Mesendoderm (in vitro differentiated cells): ENCODE measurements around the gene THRAP3.

Experiments
- DNase-seq: peaks from one replicate; pipeline ENCODE4 v3.0.0; 2013
- H2AK5ac ChIP-seq: 2 replicates; pipeline ENCODE4 v1.6.1; 2013; ENCODE audit warnings: low read length, inconsistent platforms
- H2BK120ac ChIP-seq: 2 replicates; pipeline ENCODE4 v1.6.1; 2013; ENCODE audit warnings: low read depth, mild to moderate bottlenecking, low read length, moderate library complexity, mixed read lengths
- H2BK15ac ChIP-seq: replicated peaks from 2 replicates; pipeline ENCODE4 v1.6.1; 2013; ENCODE audit warnings: low read depth, mild to moderate bottlenecking, moderate library complexity
- H2BK5ac ChIP-seq: 2 replicates; pipeline ENCODE4 v1.6.1; 2013; ENCODE audit warnings: low read length, inconsistent platforms
- H3K18ac ChIP-seq: 2 replicates; pipeline ENCODE4 v1.6.1; 2013; ENCODE audit warnings: mild to moderate bottlenecking, low read length, mixed read lengths
- H3K23ac ChIP-seq: one replicate; pipeline ENCODE4 v1.6.1; 2013; ENCODE audit warnings: low read length
- H3K27ac ChIP-seq: 2 replicates; pipeline ENCODE4 v1.5.1; 2013; ENCODE audit warnings: low read depth, mild to moderate bottlenecking, inconsistent platforms, low read length, moderate library complexity
- H3K27me3 ChIP-seq: 2 replicates; pipeline ENCODE4 v1.6.1; 2013; ENCODE audit warnings: low read length, control low read depth, mild to moderate bottlenecking, inconsistent platforms; ENCODE audit not compliant: insufficient read depth, poor library complexity
- H3K36me3 ChIP-seq: 2 replicates; pipeline ENCODE4 v1.6.1; 2013; ENCODE audit warnings: low read length, inconsistent platforms; ENCODE audit not compliant: control insufficient read depth, insufficient read depth
- H3K4ac ChIP-seq: one replicate; pipeline ENCODE4 v1.6.1; 2013; ENCODE audit warnings: low read depth, mild to moderate bottlenecking, low read length, moderate library complexity
- H3K4me1 ChIP-seq: 2 replicates; pipeline ENCODE4 v1.6.1; 2013; ENCODE audit warnings: low read depth, low read length, inconsistent platforms; ENCODE audit not compliant: control insufficient read depth
- H3K4me2 ChIP-seq: 2 replicates; pipeline ENCODE4 v1.6.1; 2013; ENCODE audit warnings: low read length
- H3K4me3 ChIP-seq: 2 replicates; pipeline ENCODE4 v1.5.1; 2013; ENCODE audit warnings: mild to moderate bottlenecking, low read length
- H3K56ac ChIP-seq: one replicate; pipeline ENCODE4 v1.6.1; 2013; ENCODE audit warnings: low read length
- H3K79me1 ChIP-seq: 2 replicates; pipeline ENCODE4 v1.6.1; 2013; ENCODE audit warnings: low read length, inconsistent platforms
- H3K79me2 ChIP-seq: 2 replicates; pipeline ENCODE4 v1.6.1; 2013; ENCODE audit warnings: mild to moderate bottlenecking, low read length; ENCODE audit not compliant: control insufficient read depth, insufficient read depth
- H3K9ac ChIP-seq: 2 replicates; pipeline ENCODE4 v1.6.1; 2013; ENCODE audit warnings: low read length, inconsistent platforms
- H4K5ac ChIP-seq: one replicate; pipeline ENCODE4 v1.6.1; 2013; ENCODE audit warnings: low read length
- H4K8ac ChIP-seq: one replicate; pipeline ENCODE4 v1.6.1; 2013; ENCODE audit warnings: low read depth, mild to moderate bottlenecking, control low read depth, low read length, moderate library complexity
- WGBS: extraction: QIAGEN DNeasy Blood & Tissue Kit; methylation state at CpG from one replicate; pipeline ENCODE4 v1.1.7; 2013; ENCODE audit warnings: low lambda C conversion rate, missing lambda C conversion rate; ENCODE audit not compliant: insufficient coverage; ENCODE audit errors: extremely low coverage; 5-methylcytosine and 5-hydroxymethylcytosine counted together

THRAP3 gene

GRCh38 chr1:36276688-36277087 is 52.4 kb downstream of the THRAP3 start:
- no peaks in the 10 kb centered on the region for H3K27me3 ChIP-seq
- no peak overlapping the region for H3K4me2 ChIP-seq
- no peak overlapping the region for H3K18ac ChIP-seq
- peaks cover 8% of the 10 kb centered on the region for H3K79me2 ChIP-seq
- H3K56ac ChIP-seq, result no peak overlapping the region
- no peaks in the 10 kb centered on the region for H3K4me1 ChIP-seq
- no CpG with 5 or more reads among the region's 6 CpGs for WGBS
- no peak overlapping the region for H2BK5ac ChIP-seq
- H3K4me3 ChIP-seq, result no peak overlapping the region
- no peak overlapping the region for H4K5ac ChIP-seq
- H3K27ac ChIP-seq, result no peak overlapping the region
- H3K36me3 ChIP-seq, result no peaks in the 10 kb centered on the region
- H4K8ac ChIP-seq, result no peak overlapping the region
- H3K23ac ChIP-seq, result no peak overlapping the region
- H2BK15ac ChIP-seq, result no peak overlapping the region
- H3K79me1 ChIP-seq, result peaks cover 8% of the 10 kb centered on the region
- no peak for DNase-seq
- H2BK120ac ChIP-seq, result no peak overlapping the region
- no peak overlapping the region for H3K4ac ChIP-seq
- no peak overlapping the region for H3K9ac ChIP-seq
- H2AK5ac ChIP-seq, result no peak overlapping the region

- Histone ChIP-seq H2BK120ac (no peak overlapping the region), H3K27me3 (no peaks in the 10 kb centered on the region), H3K36me3 (no peaks in the 10 kb centered on the region), H3K4me2 (no peak overlapping the region), H3K79me1 (peaks cover 3% of the 10 kb centered on the region), H4K5ac (no peak overlapping the region), H4K8ac (no peak overlapping the region), H2BK5ac (no peak overlapping the region), H2BK15ac (no peak overlapping the region), H3K56ac (no peak overlapping the region), H3K23ac (no peak overlapping the region), H3K18ac (no peak overlapping the region), H3K9ac (no peak overlapping the region), H2AK5ac (no peak overlapping the region), H3K4me3 (no peak overlapping the region), H3K4me1 (no peaks in the 10 kb centered on the region), H3K79me2 (peaks cover 3% of the 10 kb centered on the region), H3K4ac (no peak overlapping the region), H3K27ac (no peak overlapping the region)
- no CpG with 5 or more reads among the region's 2 CpGs for WGBS
- DNase-seq, result no peak
Measured at GRCh38 chr1:36279110-36279788, 55.0 kb downstream of the THRAP3 start.

- no peak for DNase-seq
- no peak overlapping the region for H3K4me3 ChIP-seq
- H4K8ac ChIP-seq, result no peak overlapping the region
- no peak overlapping the region for H3K27ac ChIP-seq
- H3K79me1 ChIP-seq, result peaks cover 3% of the 10 kb centered on the region
- no peak overlapping the region for H2BK120ac ChIP-seq
- WGBS, result no CpG with 5 or more reads among the region's 7 CpGs
- no peak overlapping the region for H2BK15ac ChIP-seq
- H3K36me3 ChIP-seq, result no peaks in the 10 kb centered on the region
- H2BK5ac ChIP-seq, result no peak overlapping the region
- no peak overlapping the region for H3K18ac ChIP-seq
- no peak overlapping the region for H3K56ac ChIP-seq
- no peak overlapping the region for H3K4me2 ChIP-seq
- no peak overlapping the region for H4K5ac ChIP-seq
- H3K79me2 ChIP-seq, result peaks cover 3% of the 10 kb centered on the region
- H3K27me3 ChIP-seq, result no peaks in the 10 kb centered on the region
- no peak overlapping the region for H3K4ac ChIP-seq
- H3K4me1 ChIP-seq, result no peaks in the 10 kb centered on the region
- no peak overlapping the region for H3K9ac ChIP-seq
- H2AK5ac ChIP-seq, result no peak overlapping the region
- no peak overlapping the region for H3K23ac ChIP-seq
Measured at GRCh38 chr1:36279789-36280296, 55.6 kb downstream of the THRAP3 start.

GRCh38 chr1:36284061-36284460 is 59.8 kb downstream of the THRAP3 start:
- DNase-seq, result no peak
- no peaks in the 10 kb centered on the region for H3K27me3 ChIP-seq
- H3K4me3 ChIP-seq, result no peak overlapping the region
- H3K18ac ChIP-seq, result no peak overlapping the region
- no peak overlapping the region for H2BK120ac ChIP-seq
- peaks cover 11% of the 10 kb centered on the region for H3K79me1 ChIP-seq
- no peak overlapping the region for H3K9ac ChIP-seq
- peaks cover 6% of the 10 kb centered on the region for H3K36me3 ChIP-seq
- H3K56ac ChIP-seq, result no peak overlapping the region
- H2AK5ac ChIP-seq, result no peak overlapping the region
- H4K5ac ChIP-seq, result no peak overlapping the region
- no peak overlapping the region for H3K4ac ChIP-seq
- no peak overlapping the region for H3K4me2 ChIP-seq
- peaks cover 6% of the 10 kb centered on the region for H3K79me2 ChIP-seq
- no peak overlapping the region for H4K8ac ChIP-seq
- H3K27ac ChIP-seq, result no peak overlapping the region
- H2BK5ac ChIP-seq, result no peak overlapping the region
- no peak overlapping the region for H2BK15ac ChIP-seq
- no peaks in the 10 kb centered on the region for H3K4me1 ChIP-seq
- no peak overlapping the region for H3K23ac ChIP-seq
- no CpG with 5 or more reads among the region's 1 CpG for WGBS

DNA sequence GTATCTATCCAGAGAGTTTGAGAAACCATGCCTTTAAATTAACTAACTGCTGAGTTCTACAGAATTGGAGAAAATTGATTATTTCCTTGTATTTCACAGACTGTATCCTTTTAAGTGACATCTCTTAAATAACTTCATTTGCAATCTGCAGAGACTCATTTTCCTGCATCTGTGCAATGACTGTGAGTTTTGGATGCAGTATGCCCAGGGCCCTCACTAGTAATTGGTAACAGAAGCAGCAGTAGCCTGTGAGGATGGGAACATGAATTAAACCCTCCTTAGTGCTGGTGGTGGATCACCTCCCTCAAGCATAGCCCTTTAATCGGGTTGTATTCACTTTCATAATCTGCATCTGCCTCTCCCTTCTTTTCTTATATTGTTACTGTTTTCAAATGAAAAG is 60.3 kb downstream of the THRAP3 start:
- H3K4me1 ChIP-seq, result no peaks in the 10 kb centered on the region
- H4K8ac ChIP-seq, result no peak overlapping the region
- H3K18ac ChIP-seq, result no peak overlapping the region
- no peak overlapping the region for H2BK5ac ChIP-seq
- H3K4ac ChIP-seq, result no peak overlapping the region
- H2AK5ac ChIP-seq, result no peak overlapping the region
- H3K4me2 ChIP-seq, result no peak overlapping the region
- no peak for DNase-seq
- H4K5ac ChIP-seq, result no peak overlapping the region
- no peaks in the 10 kb centered on the region for H3K27me3 ChIP-seq
- no peak overlapping the region for H3K23ac ChIP-seq
- H3K27ac ChIP-seq, result no peak overlapping the region
- H3K79me2 ChIP-seq, result peaks cover 6% of the 10 kb centered on the region
- H3K56ac ChIP-seq, result no peak overlapping the region
- no peak overlapping the region for H3K9ac ChIP-seq
- H2BK15ac ChIP-seq, result no peak overlapping the region
- no CpG with 5 or more reads among the region's 1 CpG for whole genome bisulfite sequencing
- no peak overlapping the region for H2BK120ac ChIP-seq
- H3K79me1 ChIP-seq, result peaks cover 11% of the 10 kb centered on the region
- H3K36me3 ChIP-seq, result peaks cover 9% of the 10 kb centered on the region
- H3K4me3 ChIP-seq, result no peak overlapping the region
